GM23338 (cell line): ENCODE data around the gene ZNF747. TPM values are rescaled to one million over a fixed set of nuclear protein-coding genes. Genes with fewer than 3 reads are reported as not detected.

ENCODE experiments used
- ATAC-seq: fragments of 200-7000 bp; cut with Tn5 transposase; 3 replicates; pipeline ENCODE4 v1.9.1; 2020
- DNase-seq: peaks from one replicate; pipeline ENCODE4 v3.0.0-alpha.2; 2015; ENCODE audit warnings: low spot score
- H2AFZ ChIP-seq: fragments of 200-600 bp; sonication (generic); 2 replicates; pipeline ENCODE4 v1.8.0; 2016; ENCODE audit warnings: antibody characterized with exemption, mild to moderate bottlenecking, moderate library complexity
- H3F3A ChIP-seq: fragments of 200-600 bp; sonication (generic); replicated peaks from 2 replicates; pipeline ENCODE4 v1.8.0; 2017; ENCODE audit warnings: antibody characterized with exemption, mixed run types, low read depth
- H3K27ac ChIP-seq: fragments of 200-600 bp; sonication (generic); 2 replicates; pipeline ENCODE4 v1.6.1; 2016; ENCODE audit warnings: low read depth
- H3K27me3 ChIP-seq: fragments of 200-600 bp; sonication (generic); 2 replicates; pipeline ENCODE4 v1.8.0; 2016; ENCODE audit warnings: mild to moderate bottlenecking, mixed run types, moderate library complexity; ENCODE audit not compliant: insufficient read depth
- H3K36me3 ChIP-seq: fragments of 200-600 bp; sonication (generic); 2 replicates; pipeline ENCODE4 v1.8.0; 2016; ENCODE audit warnings: mild to moderate bottlenecking; ENCODE audit not compliant: insufficient read depth
- H3K4me1 ChIP-seq: fragments of 200-600 bp; sonication (generic); 2 replicates; pipeline ENCODE4 v1.8.0; 2016; ENCODE audit warnings: mild to moderate bottlenecking, moderate library complexity; ENCODE audit not compliant: insufficient read depth
- H3K4me2 ChIP-seq: fragments of 200-600 bp; sonication (generic); 2 replicates; pipeline ENCODE4 v1.7.1; 2017; ENCODE audit warnings: mixed run types
- H3K4me3 ChIP-seq: fragments of 200-600 bp; sonication (generic); 2 replicates; pipeline ENCODE4 v1.6.1; 2016; ENCODE audit warnings: mixed run types
- H3K79me2 ChIP-seq: fragments of 200-600 bp; sonication (generic); replicated peaks from 2 replicates; pipeline ENCODE4 v1.8.0; 2017; ENCODE audit warnings: mild to moderate bottlenecking; ENCODE audit not compliant: insufficient read depth
- H3K9me2 ChIP-seq: fragments of 200-600 bp; sonication (generic); 2 replicates; pipeline ENCODE4 v1.8.0; 2017; ENCODE audit not compliant: insufficient read depth
- H4K20me1 ChIP-seq: fragments of 200-600 bp; sonication (generic); replicated peaks from 2 replicates; pipeline ENCODE4 v1.8.0; 2017; ENCODE audit warnings: mild to moderate bottlenecking; ENCODE audit not compliant: insufficient read depth
- H3K27ac Mint-ChIP-seq: 2 replicates; pipeline ENCODE4 v1.8.0; 2020; ENCODE audit warnings: inconsistent platforms, mild to moderate bottlenecking, moderate library complexity, mixed read lengths
- H3K27me3 Mint-ChIP-seq: 3 replicates; pipeline ENCODE4 v1.8.0; 2022; ENCODE audit warnings: low read depth, mild to moderate bottlenecking, moderate library complexity, mixed read lengths, inconsistent platforms; ENCODE audit not compliant: insufficient read depth, poor library complexity
- H3K36me3 Mint-ChIP-seq: 3 replicates; pipeline ENCODE4 v1.8.0; 2021; ENCODE audit warnings: low read depth, mild to moderate bottlenecking, inconsistent platforms, moderate library complexity, mixed read lengths
- H3K4me1 Mint-ChIP-seq: 3 replicates; pipeline ENCODE4 v1.8.0; 2020; ENCODE audit warnings: mild to moderate bottlenecking, inconsistent platforms, mixed read lengths
- H3K4me3 Mint-ChIP-seq: 3 replicates; pipeline ENCODE4 v1.8.0; 2021; ENCODE audit warnings: moderate library complexity, mild to moderate bottlenecking, inconsistent platforms, mixed read lengths
- H3K9me3 Mint-ChIP-seq: 3 replicates; pipeline ENCODE4 v1.8.0; 2020; ENCODE audit warnings: moderate library complexity, mild to moderate bottlenecking, inconsistent platforms, mixed read lengths
- CREB1 ChIP-seq: fragments of 250-450 bp; sonication (Bioruptor Pico); IDR thresholded peaks from 2 replicates; pipeline ENCODE4 v1.5.0; 2020; ENCODE audit warnings: low read depth, mild to moderate bottlenecking, moderate library complexity
- EZH2 ChIP-seq: fragments of 200-600 bp; sonication (generic); IDR thresholded peaks from one replicate; pipeline ENCODE4 v1.8.0; 2017; ENCODE audit warnings: antibody characterized with exemption, mild to moderate bottlenecking, low read depth; ENCODE audit not compliant: unreplicated experiment
- EZH2phosphoT487 ChIP-seq: fragments of 200-600 bp; sonication (generic); IDR thresholded peaks from one replicate; pipeline ENCODE4 v1.8.1; 2018; ENCODE audit warnings: antibody characterized with exemption; ENCODE audit not compliant: unreplicated experiment
- JUNB ChIP-seq: IDR thresholded peaks from one replicate; pipeline ENCODE4 v1.6.1; 2016; ENCODE audit warnings: antibody characterized with exemption; ENCODE audit not compliant: unreplicated experiment
- NANOG ChIP-seq: IDR thresholded peaks from 2 replicates; pipeline ENCODE4 v1.6.1; 2016; ENCODE audit warnings: antibody characterized with exemption, borderline replicate concordance
- STAT1 ChIP-seq: IDR thresholded peaks from one replicate; pipeline ENCODE4 v1.6.1; 2016; ENCODE audit warnings: antibody characterized with exemption; ENCODE audit not compliant: unreplicated experiment
- ZNF114 ChIP-seq: fragments of 250-450 bp; sonication (Bioruptor Pico); IDR thresholded peaks from 2 replicates; pipeline ENCODE4 v1.5.0; 2020; ENCODE audit warnings: mild to moderate bottlenecking, moderate library complexity
- ZNF331 ChIP-seq: fragments of 250-450 bp; sonication (Bioruptor Pico); IDR thresholded peaks from 2 replicates; pipeline ENCODE4 v1.5.0; 2020; ENCODE audit warnings: low read depth, mild to moderate bottlenecking, moderate library complexity
- polyA plus RNA-seq: library from polyadenylated mRNA; unstranded; fragments of >200 nt; fragmentation: Nextera tagmentation; extraction: Ambion mirVana; gene quantifications from 2 replicates; pipeline ENCODE4 v1.2.1, GENCODE V29; 2016
- total RNA-seq: library from RNA; depleted of rRNA; stranded (reverse); fragments of >200 nt; shearing (Covaris generic); gene quantifications from 2 replicates; pipeline ENCODE4 v1.2.3, GENCODE V29; 2014
- TF ChIP-seq, protein P1 (sequence below): IDR thresholded peaks from one replicate; pipeline ENCODE4 v1.6.1; 2018; ENCODE audit warnings: antibody characterized with exemption; ENCODE audit not compliant: unreplicated experiment
- TF ChIP-seq, protein P2 (sequence below), 2 experiments: fragments of 200-600 bp in 1 of 2; sonication (generic) in 1 of 2; conservative IDR thresholded peaks; 2 replicates each; pipeline versions ENCODE4 v1.5.1 to v1.6.1; 2016 to 2017; ENCODE audit warnings: antibody characterized with exemption in 2 of 2, low read depth in 2 of 2, mild to moderate bottlenecking in 2 of 2, moderate library complexity in 1 of 2
- TF ChIP-seq, protein P3 (sequence below): IDR thresholded peaks from 2 replicates; pipeline ENCODE4 v1.6.1; 2016; ENCODE audit warnings: antibody characterized with exemption

The ZNF747 gene
- total and polyA plus RNA-seq, 2 experiments from 2014 or later, result 4.2 to 12.6 TPM

DNA sequence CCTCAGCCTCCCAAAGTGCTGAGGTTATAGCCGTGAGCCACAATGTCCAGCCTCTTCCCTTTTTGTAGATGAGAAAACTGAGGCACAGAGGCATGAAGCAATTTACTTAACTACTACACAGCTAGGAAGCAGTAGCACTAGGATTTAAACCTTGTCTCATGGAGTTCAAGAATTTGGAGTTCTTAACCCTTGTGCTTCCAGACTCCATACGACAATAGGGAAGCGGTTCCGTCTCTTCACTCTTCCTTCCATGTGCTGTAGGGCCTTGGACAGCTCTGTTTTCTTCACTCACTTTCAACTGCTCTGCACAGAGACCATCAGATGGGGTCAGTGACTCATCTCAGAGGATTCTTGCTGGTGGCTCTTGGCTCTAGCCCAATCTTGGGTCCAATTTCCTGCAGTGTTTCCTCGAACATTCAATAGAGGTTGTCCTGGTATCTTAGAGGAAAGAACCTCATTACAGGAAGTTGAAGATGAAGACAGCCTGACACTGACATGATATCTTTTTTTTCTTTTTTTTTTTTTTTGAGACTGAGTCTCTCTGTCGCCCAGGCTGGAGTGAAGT, 42.8 kb downstream of the ZNF747 start (continued):
- TF ChIP-seq, protein P1, sequence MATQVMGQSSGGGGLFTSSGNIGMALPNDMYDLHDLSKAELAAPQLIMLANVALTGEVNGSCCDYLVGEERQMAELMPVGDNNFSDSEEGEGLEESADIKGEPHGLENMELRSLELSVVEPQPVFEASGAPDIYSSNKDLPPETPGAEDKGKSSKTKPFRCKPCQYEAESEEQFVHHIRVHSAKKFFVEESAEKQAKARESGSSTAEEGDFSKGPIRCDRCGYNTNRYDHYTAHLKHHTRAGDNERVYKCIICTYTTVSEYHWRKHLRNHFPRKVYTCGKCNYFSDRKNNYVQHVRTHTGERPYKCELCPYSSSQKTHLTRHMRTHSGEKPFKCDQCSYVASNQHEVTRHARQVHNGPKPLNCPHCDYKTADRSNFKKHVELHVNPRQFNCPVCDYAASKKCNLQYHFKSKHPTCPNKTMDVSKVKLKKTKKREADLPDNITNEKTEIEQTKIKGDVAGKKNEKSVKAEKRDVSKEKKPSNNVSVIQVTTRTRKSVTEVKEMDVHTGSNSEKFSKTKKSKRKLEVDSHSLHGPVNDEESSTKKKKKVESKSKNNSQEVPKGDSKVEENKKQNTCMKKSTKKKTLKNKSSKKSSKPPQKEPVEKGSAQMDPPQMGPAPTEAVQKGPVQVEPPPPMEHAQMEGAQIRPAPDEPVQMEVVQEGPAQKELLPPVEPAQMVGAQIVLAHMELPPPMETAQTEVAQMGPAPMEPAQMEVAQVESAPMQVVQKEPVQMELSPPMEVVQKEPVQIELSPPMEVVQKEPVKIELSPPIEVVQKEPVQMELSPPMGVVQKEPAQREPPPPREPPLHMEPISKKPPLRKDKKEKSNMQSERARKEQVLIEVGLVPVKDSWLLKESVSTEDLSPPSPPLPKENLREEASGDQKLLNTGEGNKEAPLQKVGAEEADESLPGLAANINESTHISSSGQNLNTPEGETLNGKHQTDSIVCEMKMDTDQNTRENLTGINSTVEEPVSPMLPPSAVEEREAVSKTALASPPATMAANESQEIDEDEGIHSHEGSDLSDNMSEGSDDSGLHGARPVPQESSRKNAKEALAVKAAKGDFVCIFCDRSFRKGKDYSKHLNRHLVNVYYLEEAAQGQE, result no peak
- TF ChIP-seq NANOG (no peak), JUNB (no peak)

DNA sequence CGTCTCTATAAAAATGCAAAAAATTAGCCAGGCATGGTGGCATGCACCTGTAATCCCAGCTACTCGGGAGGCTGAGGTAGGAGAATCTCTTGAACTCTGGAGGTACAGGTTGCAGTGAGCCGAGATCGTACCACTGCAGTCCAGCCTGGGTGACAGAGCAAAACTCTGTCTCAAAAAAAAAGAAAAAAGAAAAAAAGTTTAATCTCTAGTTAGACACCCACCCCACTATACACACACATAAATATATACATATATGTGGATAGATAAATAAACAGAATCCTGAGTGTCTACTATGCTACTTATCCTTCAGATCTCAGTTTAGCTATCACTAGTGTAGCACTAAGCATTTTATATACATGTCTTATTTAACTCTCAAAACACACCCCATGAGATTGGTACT, 43.4 kb downstream of the ZNF747 start:
- no peak overlapping the region for H3K4me2 ChIP-seq
- Mint-ChIP-seq H3K27me3 (peaks cover 2% of the 10 kb centered on the region), H3K4me3 (no peak overlapping the region), H3K36me3 (no peaks in the 10 kb centered on the region), H3K4me1 (peaks cover 9% of the 10 kb centered on the region), H3K9me3 (no peaks in the 10 kb centered on the region), H3K27ac (no peak overlapping the region)
- H3K9me2 ChIP-seq, result no peaks in the 10 kb centered on the region
- no peak for ATAC-seq
- H3K27me3 ChIP-seq, result no peaks in the 10 kb centered on the region
- no peaks in the 10 kb centered on the region for H3K4me1 ChIP-seq
- H3K4me3 ChIP-seq, result no peak overlapping the region
- no peak for DNase-seq
- H3K79me2 ChIP-seq, result no peaks in the 10 kb centered on the region
- no peak overlapping the region for H3K27ac ChIP-seq
- no peaks in the 10 kb centered on the region for H3K36me3 ChIP-seq
- no peaks in the 10 kb centered on the region for H3F3A ChIP-seq
- no peak overlapping the region for H2AFZ ChIP-seq
- no peaks in the 10 kb centered on the region for H4K20me1 ChIP-seq
- TF ChIP-seq ZNF114 (no peak), STAT1 (no peak), EZH2phosphoT487 (no peak), CREB1 (CRISPR knock-in tag) (no peak), EZH2 (no peak), ZNF331 (CRISPR knock-in tag) (no peak)
- TF ChIP-seq, protein P1, result no peak
- TF ChIP-seq, protein P2, sequence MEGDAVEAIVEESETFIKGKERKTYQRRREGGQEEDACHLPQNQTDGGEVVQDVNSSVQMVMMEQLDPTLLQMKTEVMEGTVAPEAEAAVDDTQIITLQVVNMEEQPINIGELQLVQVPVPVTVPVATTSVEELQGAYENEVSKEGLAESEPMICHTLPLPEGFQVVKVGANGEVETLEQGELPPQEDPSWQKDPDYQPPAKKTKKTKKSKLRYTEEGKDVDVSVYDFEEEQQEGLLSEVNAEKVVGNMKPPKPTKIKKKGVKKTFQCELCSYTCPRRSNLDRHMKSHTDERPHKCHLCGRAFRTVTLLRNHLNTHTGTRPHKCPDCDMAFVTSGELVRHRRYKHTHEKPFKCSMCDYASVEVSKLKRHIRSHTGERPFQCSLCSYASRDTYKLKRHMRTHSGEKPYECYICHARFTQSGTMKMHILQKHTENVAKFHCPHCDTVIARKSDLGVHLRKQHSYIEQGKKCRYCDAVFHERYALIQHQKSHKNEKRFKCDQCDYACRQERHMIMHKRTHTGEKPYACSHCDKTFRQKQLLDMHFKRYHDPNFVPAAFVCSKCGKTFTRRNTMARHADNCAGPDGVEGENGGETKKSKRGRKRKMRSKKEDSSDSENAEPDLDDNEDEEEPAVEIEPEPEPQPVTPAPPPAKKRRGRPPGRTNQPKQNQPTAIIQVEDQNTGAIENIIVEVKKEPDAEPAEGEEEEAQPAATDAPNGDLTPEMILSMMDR (conservative IDR thresholded peaks at IDR 0.05; ENCODE audit: low read depth in 2 of 2), result no peak
- TF ChIP-seq, protein P3, sequence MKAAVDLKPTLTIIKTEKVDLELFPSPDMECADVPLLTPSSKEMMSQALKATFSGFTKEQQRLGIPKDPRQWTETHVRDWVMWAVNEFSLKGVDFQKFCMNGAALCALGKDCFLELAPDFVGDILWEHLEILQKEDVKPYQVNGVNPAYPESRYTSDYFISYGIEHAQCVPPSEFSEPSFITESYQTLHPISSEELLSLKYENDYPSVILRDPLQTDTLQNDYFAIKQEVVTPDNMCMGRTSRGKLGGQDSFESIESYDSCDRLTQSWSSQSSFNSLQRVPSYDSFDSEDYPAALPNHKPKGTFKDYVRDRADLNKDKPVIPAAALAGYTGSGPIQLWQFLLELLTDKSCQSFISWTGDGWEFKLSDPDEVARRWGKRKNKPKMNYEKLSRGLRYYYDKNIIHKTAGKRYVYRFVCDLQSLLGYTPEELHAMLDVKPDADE, result no peak
